Mesenchymal stem cell (in vitro differentiated cells and primary cell): ENCODE results near the gene PARD3B.

Experiments used
- DNase-seq: peaks from one replicate; pipeline ENCODE4 v3.0.0-alpha.2; 2013
- H2AFZ ChIP-seq: one replicate; pipeline ENCODE4 v1.6.1; 2013; ENCODE audit warnings: low read depth, mild to moderate bottlenecking, control low read depth, inconsistent platforms, low read length, moderate library complexity
- H2AK5ac ChIP-seq: 2 replicates; pipeline ENCODE4 v1.6.1; 2013; ENCODE audit warnings: low read length, moderate library complexity, mild to moderate bottlenecking, inconsistent platforms; ENCODE audit not compliant: severe bottlenecking
- H2BK120ac ChIP-seq: one replicate; pipeline ENCODE4 v1.6.1; 2013; ENCODE audit warnings: low read depth, mild to moderate bottlenecking, inconsistent platforms, low read length, moderate library complexity
- H2BK12ac ChIP-seq, 2 experiments: one replicate each; pipeline ENCODE4 v1.6.1; 2013; ENCODE audit warnings: inconsistent platforms in 2 of 2, low read length in 2 of 2, mild to moderate bottlenecking in 2 of 2, moderate library complexity in 2 of 2, control low read depth in 1 of 2
- H2BK15ac ChIP-seq: one replicate; pipeline ENCODE4 v1.6.1; 2013; ENCODE audit warnings: mild to moderate bottlenecking, low read depth, inconsistent platforms; ENCODE audit not compliant: poor library complexity, severe bottlenecking
- H2BK5ac ChIP-seq: 2 replicates; pipeline ENCODE4 v1.6.1; 2013; ENCODE audit warnings: low read depth, mild to moderate bottlenecking, low read length, control low read depth, inconsistent platforms; ENCODE audit not compliant: poor library complexity, severe bottlenecking
- H3K14ac ChIP-seq, 2 experiments: one replicate each; pipeline ENCODE4 v1.6.1; 2013; ENCODE audit warnings: inconsistent platforms in 2 of 2, low read length in 2 of 2, control low read depth in 1 of 2, mild to moderate bottlenecking in 1 of 2, moderate library complexity in 1 of 2
- H3K18ac ChIP-seq, 2 experiments: one replicate each; pipeline ENCODE4 v1.6.1; 2013; ENCODE audit warnings: inconsistent platforms in 2 of 2, low read length in 2 of 2, control low read depth in 1 of 2, low read depth in 1 of 2, mild to moderate bottlenecking in 1 of 2
- H3K23ac ChIP-seq, 2 experiments: one replicate each; pipeline ENCODE4 v1.6.1; 2013; ENCODE audit warnings: inconsistent platforms in 2 of 2, low read length in 2 of 2, mild to moderate bottlenecking in 2 of 2, moderate library complexity in 2 of 2, control low read depth in 1 of 2
- H3K27ac ChIP-seq: 2 replicates; pipeline ENCODE4 v1.5.1; 2013; ENCODE audit warnings: mild to moderate bottlenecking, moderate library complexity, low read length, control low read depth, inconsistent platforms; ENCODE audit not compliant: poor library complexity, severe bottlenecking
- H3K27me3 ChIP-seq, 2 experiments: 2 replicates each; pipeline versions ENCODE4 v1.6.1 to v1.7.0; 2013; ENCODE audit warnings: low read length in 2 of 2, mild to moderate bottlenecking in 2 of 2, moderate library complexity in 2 of 2, control low read depth in 1 of 2, inconsistent platforms in 1 of 2; ENCODE audit not compliant: control insufficient read depth in 1 of 2, insufficient read depth in 1 of 2
- H3K36me3 ChIP-seq, 2 experiments: 2 replicates each; pipeline versions ENCODE4 v1.6.1 to v1.7.0; 2013; ENCODE audit warnings: low read length in 2 of 2, control low read depth in 1 of 2, inconsistent platforms in 1 of 2, low read depth in 1 of 2, mild to moderate bottlenecking in 1 of 2; ENCODE audit not compliant: insufficient read depth in 2 of 2, control insufficient read depth in 1 of 2
- H3K4ac ChIP-seq, 2 experiments: one replicate each; pipeline ENCODE4 v1.6.1; 2013; ENCODE audit warnings: inconsistent platforms in 2 of 2, low read length in 2 of 2, mild to moderate bottlenecking in 2 of 2, moderate library complexity in 2 of 2, control low read depth in 1 of 2, low read depth in 1 of 2
- H3K4me1 ChIP-seq: 2 replicates; pipeline ENCODE4 v1.6.1; 2013; ENCODE audit warnings: low read depth, low read length, control low read depth; ENCODE audit not compliant: control insufficient read depth, insufficient read depth
- H3K4me2 ChIP-seq: 2 replicates; pipeline ENCODE4 v1.6.1; 2013; ENCODE audit warnings: low read length, mild to moderate bottlenecking, inconsistent platforms; ENCODE audit not compliant: poor library complexity, severe bottlenecking
- H3K4me3 ChIP-seq, 2 experiments: 2 replicates each; pipeline versions ENCODE4 v1.5.1 to v1.7.0; 2013; ENCODE audit warnings: low read length in 2 of 2, mild to moderate bottlenecking in 2 of 2, control low read depth in 1 of 2, low read depth in 1 of 2; ENCODE audit not compliant: insufficient read depth in 1 of 2
- H3K79me1 ChIP-seq: replicated peaks from 2 replicates; pipeline ENCODE4 v1.6.1; 2013; ENCODE audit warnings: mild to moderate bottlenecking, control low read depth, low read length, inconsistent platforms; ENCODE audit not compliant: poor library complexity, severe bottlenecking
- H3K9ac ChIP-seq: 2 replicates; pipeline ENCODE4 v1.7.0; 2013; ENCODE audit warnings: mild to moderate bottlenecking, low read length, moderate library complexity
- H3K9me3 ChIP-seq: 2 replicates; pipeline ENCODE4 v1.7.0; 2013; ENCODE audit warnings: mild to moderate bottlenecking, low read length; ENCODE audit not compliant: control insufficient read depth
- H4K8ac ChIP-seq: one replicate; pipeline ENCODE4 v1.6.1; 2013; ENCODE audit warnings: inconsistent platforms, mild to moderate bottlenecking, low read length, moderate library complexity
- H4K91ac ChIP-seq: one replicate; pipeline ENCODE4 v1.6.1; 2013; ENCODE audit warnings: mild to moderate bottlenecking, low read length, inconsistent platforms
- WGBS: methylation state at CpG from one replicate; pipeline ENCODE4 v1.1.7; 2013; ENCODE audit warnings: mixed read lengths; 5-methylcytosine and 5-hydroxymethylcytosine counted together

The PARD3B gene

DNA sequence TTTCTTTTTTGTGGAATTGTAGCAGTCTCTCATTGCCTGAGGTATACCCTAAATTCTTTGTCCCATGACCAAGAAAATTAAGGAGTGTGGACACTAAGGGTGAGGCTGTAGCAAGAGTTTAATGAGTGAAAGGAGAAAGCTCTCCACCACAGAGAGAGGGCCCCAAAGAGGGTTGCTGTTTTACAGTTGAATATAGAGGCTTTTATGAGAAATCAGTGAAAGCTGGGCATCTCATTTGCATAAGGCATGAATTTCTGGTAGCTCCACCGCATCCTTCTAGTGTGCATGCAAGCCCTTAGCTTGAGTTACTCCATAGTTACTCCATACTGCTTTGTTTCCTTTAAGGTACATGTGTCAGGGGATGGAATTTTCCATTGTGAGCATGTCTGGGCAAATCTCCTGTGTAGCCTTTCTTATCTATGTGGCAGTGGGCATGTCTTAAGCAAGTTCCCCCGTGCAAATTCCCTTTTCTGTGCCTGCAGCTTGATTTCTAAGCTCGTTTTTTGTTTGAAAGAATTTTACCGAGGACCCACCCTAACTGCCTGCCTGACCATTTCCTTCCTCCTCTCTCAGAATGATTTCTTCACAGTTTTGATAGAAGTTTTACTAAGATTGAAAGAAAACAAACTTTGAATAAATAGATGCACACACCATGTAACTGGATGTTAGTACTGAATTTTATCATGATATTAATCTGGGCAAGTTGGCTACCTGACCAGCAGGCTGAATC, 218.9 kb downstream of the PARD3B start:
- Histone ChIP-seq H3K9me3 (peaks cover 25% of the 10 kb centered on the region), H2AK5ac (no peak overlapping the region), H3K4ac (no peak overlapping the region), H2BK12ac (no peak overlapping the region), H3K4me1 (no peaks in the 10 kb centered on the region), H3K27ac (no peak overlapping the region), H4K8ac (no peak overlapping the region), H3K9ac (no peak overlapping the region), H4K91ac (no peak overlapping the region), H3K4me2 (no peak overlapping the region), H2BK120ac (no peak overlapping the region), H3K79me1 (peaks cover 6% of the 10 kb centered on the region), H2AFZ (no peak overlapping the region), H3K14ac (no peak overlapping the region), H3K18ac (no peak overlapping the region), H3K4me3 (no peak overlapping the region), H2BK15ac (no peak overlapping the region), H3K23ac (no peak overlapping the region), H2BK5ac (no peak overlapping the region), H3K27me3 (no peaks in the 10 kb centered on the region), H3K36me3 (no peaks in the 10 kb centered on the region)
- no peak for DNase-seq
- WGBS: 93% methylated on average over 3 of the region's 4 CpGs

DNA sequence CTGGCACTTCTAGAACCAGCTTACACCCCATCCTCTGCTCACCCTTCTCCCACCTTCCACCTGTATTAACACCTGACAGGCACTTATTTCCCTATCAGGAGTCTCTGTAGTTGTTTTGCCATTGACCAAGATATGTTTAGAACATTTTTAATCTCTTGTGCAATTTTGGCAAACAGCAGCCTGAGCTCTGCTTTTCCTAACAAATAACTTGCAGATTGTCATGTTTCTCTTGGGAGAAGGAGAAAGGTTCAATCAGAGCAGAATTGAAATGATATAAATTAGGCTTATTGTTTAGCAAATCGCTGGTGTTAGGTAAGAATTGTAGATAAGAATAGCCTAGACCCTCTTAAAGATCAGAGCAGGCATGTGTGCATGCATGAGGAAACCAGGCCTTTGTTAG, 225.5 kb downstream of the PARD3B start:
- H3K36me3 ChIP-seq: no peaks in the 10 kb centered on the region
- no peak overlapping the region for H2BK5ac ChIP-seq
- H2AFZ ChIP-seq: no peak overlapping the region
- H3K27me3 ChIP-seq: no peaks in the 10 kb centered on the region
- H2BK12ac ChIP-seq: no peak overlapping the region
- no peak overlapping the region for H3K9ac ChIP-seq
- no peak overlapping the region for H4K91ac ChIP-seq
- no peak overlapping the region for H2AK5ac ChIP-seq
- no peak overlapping the region for H3K23ac ChIP-seq
- no peak overlapping the region for H3K14ac ChIP-seq
- H2BK15ac ChIP-seq: no peak overlapping the region
- no peak overlapping the region for H3K4ac ChIP-seq
- H3K4me2 ChIP-seq: no peak overlapping the region
- H3K27ac ChIP-seq: no peak overlapping the region
- H3K18ac ChIP-seq: no peak overlapping the region
- DNase-seq: no peak
- WGBS: 93% methylated on average over 1 of the region's 1 CpG
- no peak overlapping the region for H2BK120ac ChIP-seq
- no peak overlapping the region for H4K8ac ChIP-seq
- H3K4me3 ChIP-seq: no peak overlapping the region
- no peaks in the 10 kb centered on the region for H3K4me1 ChIP-seq
- no peaks in the 10 kb centered on the region for H3K9me3 ChIP-seq
- peaks cover 9% of the 10 kb centered on the region for H3K79me1 ChIP-seq

DNA sequence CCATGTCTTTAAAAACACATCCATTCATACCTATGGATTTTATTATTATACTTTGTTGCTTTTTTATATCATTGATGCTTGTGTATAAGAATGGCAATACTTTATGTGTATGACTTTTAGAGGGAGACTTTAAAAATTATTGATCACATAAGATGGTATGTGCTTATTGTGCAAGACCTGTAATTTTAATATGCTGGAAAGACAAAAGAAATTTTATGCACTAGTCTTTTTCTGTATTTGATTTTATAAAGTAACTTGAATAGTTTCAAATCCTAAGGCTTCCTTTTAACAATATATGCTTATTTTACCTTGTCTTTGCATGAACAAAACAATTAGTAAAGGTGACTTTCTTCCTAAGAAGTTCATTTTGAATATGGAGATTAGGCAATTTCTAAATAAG, 226.4 kb downstream of the PARD3B start:
- Histone ChIP-seq H3K4ac (no peak overlapping the region), H3K23ac (no peak overlapping the region), H2AK5ac (no peak overlapping the region), H3K36me3 (no peaks in the 10 kb centered on the region), H2BK120ac (no peak overlapping the region), H3K4me1 (no peaks in the 10 kb centered on the region), H3K18ac (no peak overlapping the region), H3K14ac (no peak overlapping the region), H2BK12ac (no peak overlapping the region), H3K27ac (no peak overlapping the region), H2BK15ac (no peak overlapping the region), H2BK5ac (no peak overlapping the region), H4K91ac (no peak overlapping the region), H2AFZ (no peak overlapping the region), H3K9me3 (no peaks in the 10 kb centered on the region), H3K4me3 (no peak overlapping the region), H3K27me3 (no peaks in the 10 kb centered on the region), H4K8ac (no peak overlapping the region), H3K9ac (no peak overlapping the region), H3K79me1 (peaks cover 12% of the 10 kb centered on the region), H3K4me2 (no peak overlapping the region)
- no peak for DNase-seq

DNA sequence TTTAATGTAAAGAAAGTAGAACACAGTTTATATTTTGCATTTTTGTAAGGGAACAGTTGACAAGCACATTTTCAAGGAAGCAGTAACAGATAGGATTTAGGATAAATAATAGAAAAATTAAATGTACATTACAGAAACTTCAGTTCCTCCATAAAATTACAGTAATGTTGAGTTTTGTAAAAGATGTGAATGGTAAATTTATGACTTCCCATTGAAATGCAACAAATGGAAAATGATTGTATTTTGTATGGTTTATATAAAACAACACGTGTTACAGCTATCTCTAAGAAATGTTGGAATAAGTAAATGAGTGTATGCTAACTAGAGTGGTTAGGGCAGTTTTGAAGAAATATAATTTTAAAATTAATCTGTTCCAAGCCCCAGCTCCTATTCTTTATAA, 227.3 kb downstream of the PARD3B start:
- H3K27ac ChIP-seq: no peak overlapping the region
- H3K18ac ChIP-seq: no peak overlapping the region
- H2BK12ac ChIP-seq: no peak overlapping the region
- no peak overlapping the region for H3K23ac ChIP-seq
- H2AK5ac ChIP-seq: no peak overlapping the region
- no peak overlapping the region for H3K4ac ChIP-seq
- WGBS: no CpG with 5 or more reads among the region's 1 CpG
- no peak overlapping the region for H3K4me2 ChIP-seq
- H2AFZ ChIP-seq: no peak overlapping the region
- H3K79me1 ChIP-seq: peaks cover 12% of the 10 kb centered on the region
- H3K14ac ChIP-seq: no peak overlapping the region
- no peaks in the 10 kb centered on the region for H3K27me3 ChIP-seq
- no peak overlapping the region for H2BK120ac ChIP-seq
- H2BK15ac ChIP-seq: no peak overlapping the region
- no peak overlapping the region for H3K9ac ChIP-seq
- H2BK5ac ChIP-seq: no peak overlapping the region
- no peak for DNase-seq
- H4K91ac ChIP-seq: no peak overlapping the region
- no peak overlapping the region for H3K4me3 ChIP-seq
- no peak overlapping the region for H4K8ac ChIP-seq
- H3K36me3 ChIP-seq: no peaks in the 10 kb centered on the region
- no peaks in the 10 kb centered on the region for H3K4me1 ChIP-seq
- no peaks in the 10 kb centered on the region for H3K9me3 ChIP-seq
